Measurements from ENCODE around the gene TNS3. TPM values are rescaled to one million over a fixed set of nuclear protein-coding genes. Genes with fewer than 3 reads are reported as not detected.

TNS3 gene
- total RNA-seq, 1 experiment from 2014 or later: 9.5 TPM

- Histone ChIP-seq H3K9ac (ENCODE audit: extremely low read depth, insufficient read length, low read length) (no peak overlapping the region), H4K20me1 (ENCODE audit: control insufficient read depth, insufficient read depth, insufficient read length) (no peaks in the 10 kb centered on the region), H2AK5ac (ENCODE audit: insufficient read length, low read length) (no peak overlapping the region), H3T11ph (ENCODE audit: low read length) (no peak overlapping the region), H4K5ac (ENCODE audit: insufficient read length, low read depth, low read length) (no peak overlapping the region), H3K4me2 (ENCODE audit: insufficient read depth, insufficient read length, low read length) (no peak overlapping the region), H3K4me1 (ENCODE audit: insufficient read depth, low read length) (no peaks in the 10 kb centered on the region), H3K79me2 (ENCODE audit: insufficient read depth, low read length) (no peaks in the 10 kb centered on the region), H2BK12ac (ENCODE audit: insufficient read length, low read depth, low read length) (no peak overlapping the region), H3K14ac (ENCODE audit: insufficient read depth, low read length) (no peak overlapping the region), H3K4ac (ENCODE audit: low read depth, low read length) (no peak overlapping the region), H3K56ac (ENCODE audit: insufficient read length, low read depth, low read length) (no peak overlapping the region), H3K23me2 (ENCODE audit: insufficient read length, low read depth, low read length, poor library complexity, severe bottlenecking) (no peaks in the 10 kb centered on the region), H2BK120ac (ENCODE audit: low read depth, low read length, poor library complexity, severe bottlenecking) (no peak overlapping the region), H2BK15ac (ENCODE audit: low read depth, low read length) (no peak overlapping the region), H3K23ac (ENCODE audit: insufficient read length, low read depth, low read length) (no peak overlapping the region), H3K79me1 (ENCODE audit: insufficient read depth, low read depth, low read length, poor library complexity, severe bottlenecking) (no peaks in the 10 kb centered on the region), H2BK5ac (ENCODE audit: insufficient read length, low read length) (no peak overlapping the region), H3K18ac (ENCODE audit: insufficient read length, low read depth, low read length) (no peak overlapping the region), H2BK20ac (ENCODE audit: low read depth, low read length, poor library complexity, severe bottlenecking) (no peak overlapping the region), H3K27me3 (ENCODE audit: insufficient read depth, low read length) (no peaks in the 10 kb centered on the region), H3K27ac (ENCODE audit: insufficient read length, low read depth, low read length) (no peak overlapping the region), H4K8ac (replicated peaks; ENCODE audit: insufficient read length, low read depth, low read length) (no peak overlapping the region), H3K9me3 (ENCODE audit: control insufficient read depth, low read depth, low read length) (no peaks in the 10 kb centered on the region), H4K91ac (ENCODE audit: insufficient read length, low read depth, low read length) (no peak overlapping the region), H2AFZ (ENCODE audit: low read length) (no peak overlapping the region)
- Mint-ChIP-seq H3K36me3 (ENCODE audit: insufficient read depth in 1 of 3, low read depth in 3 of 3) (peaks cover 4 to 14% (median 8%) of the 10 kb centered on the region in 3 experiments; a peak in 5 of 7 replicates), H3K4me3 (no peak overlapping the region), H3K27me3 (ENCODE audit: low read depth) (no peaks in the 10 kb centered on the region), H3K9me3 (no peaks in the 10 kb centered on the region), H3K27ac (no peak overlapping the region), H3K4me1 (no peaks in the 10 kb centered on the region)
- no CpG with 5 or more reads among the region's 6 CpGs for WGBS (ENCODE audit: extremely low coverage, insufficient read length, low lambda C conversion rate)
- TF ChIP-seq CTCF (conservative IDR thresholded peaks at IDR 0.05): no peak
- DNase-seq: no peak
Measured at GRCh38 chr7:47394216-47394615, 187.7 kb downstream of the TNS3 start.
